Heart left ventricle (tissue), 16 donors: Measurements from ENCODE around the gene OTUD4. TPM values are rescaled to one million over a fixed set of nuclear protein-coding genes. Genes with fewer than 3 reads are reported as not detected.

ENCODE experiments used
- ATAC-seq, 4 donors: fragments of 200-7000 bp; cut with Tn5 transposase; one replicate each; pipeline ENCODE4 v1.9.1; 2020 to 2022; ENCODE audit warnings: moderate library complexity in 4 of 4, mild to moderate bottlenecking in 3 of 4, moderate number of reproducible peaks in 1 of 4
- DNase-seq, 5 donors: peaks; one replicate each; pipeline ENCODE4 v3.0.0-alpha.2; 2020
- H3K27ac ChIP-seq, 12 donors: fragments of 200-600 bp; sonication (generic) in 4 of 12; one replicate each; pipeline versions ENCODE4 v1.5.0 to v1.8.0; 2016 to 2022; ENCODE audit warnings: mild to moderate bottlenecking in 2 of 12
- H3K27me3 ChIP-seq, 9 donors: fragments of 200-600 bp; sonication (generic) in 2 of 9; one replicate each; pipeline versions ENCODE4 v1.5.1 to v1.8.0; 2016 to 2022; ENCODE audit warnings: mild to moderate bottlenecking in 3 of 9
- H3K36me3 ChIP-seq, 9 donors: fragments of 200-600 bp; sonication (generic) in 2 of 9; one replicate each; pipeline versions ENCODE4 v1.5.0 to v1.8.0; 2018 to 2022; ENCODE audit warnings: mild to moderate bottlenecking in 2 of 9
- H3K4me1 ChIP-seq, 12 donors: fragments of 200-600 bp; sonication (generic) in 4 of 12; one replicate each; pipeline versions ENCODE4 v1.5.0 to v1.8.0; 2016 to 2022; ENCODE audit warnings: mild to moderate bottlenecking in 3 of 12
- H3K4me3 ChIP-seq, 12 donors: fragments of 200-600 bp; sonication (generic) in 4 of 12; one replicate each; pipeline versions ENCODE4 v1.5.0 to v1.8.0; 2017 to 2022; ENCODE audit warnings: mild to moderate bottlenecking in 9 of 12, moderate library complexity in 4 of 12
- H3K9me3 ChIP-seq, 12 donors: fragments of 200-600 bp; sonication (generic) in 4 of 12; one replicate each; pipeline versions ENCODE4 v1.5.0 to v1.8.0; 2016 to 2022; ENCODE audit warnings: mild to moderate bottlenecking in 1 of 12
- CTCF ChIP-seq, 12 donors: fragments of 200-600 bp; sonication (generic) in 4 of 12; IDR thresholded peaks; one replicate each; pipeline versions ENCODE4 v1.5.0 to v1.8.0; 2018 to 2022; ENCODE audit warnings: antibody characterized with exemption in 12 of 12, mild to moderate bottlenecking in 5 of 12
- POLR2A ChIP-seq, 2 donors: fragments of 450-650 bp; IDR thresholded peaks; one replicate each; pipeline ENCODE4 v1.6.1; 2017; ENCODE audit warnings: antibody characterized with exemption in 2 of 2, mild to moderate bottlenecking in 2 of 2, moderate library complexity in 2 of 2
- WGBS, 4 donors: extraction: QIAGEN DNeasy Blood & Tissue Kit in 2 of 4; methylation state at CpG; one replicate each; pipeline versions ENCODE4 v1.1.5 to v1.1.7; 2013 to 2018; 5-methylcytosine and 5-hydroxymethylcytosine counted together
- intact Hi-C, 10 donors: fragments of 100-400 bp; cut with DNase I; formaldehyde crosslinking; loops; one replicate each; pipeline versions ENCODE4 v1.11.1 to v1.14.2; 2022
- polyA plus RNA-seq, 2 donors: library from polyadenylated mRNA; stranded (reverse); fragments of 200-250 nt; gene quantifications; one replicate each; pipeline ENCODE4 v1.2.3, GENCODE V29; 2013
- total RNA-seq, 9 donors: library from RNA; depleted of rRNA in 2 of 9; stranded (reverse); fragments of >200 nt in 2 of 9; fragmentation: NEBNext Ultra II Directional in 3 of 9; extraction: Animal tissue kit (Norgen Biotek cat#: 25700) in 3 of 9; gene quantifications; one replicate each; pipeline versions ENCODE4 v1.1.0 to v1.2.4, GENCODE V29; 2016 to 2023
- donor health status: ischemic (EF 13 %, LVEDD 7.1; RV severe dilation, severe dysfunction).
- donor health status: healthy with polysubstance abuse.
- donor health status: DM: no; HTN: yes; CAD: no.
- donor health status: DM: no; HTN: no; CAD: no.
- donor health status: ischemic (EF 25% LVEDD 6.9; RV normal size, moderate dysfunction).
- donor health status: ischemic (EF 25% LVEDD 5.7; RV mildly dilated, moderate dysfunction).
- donor health status: healthy.
- donor health status: DM: yes; HTN: yes; CAD: no.
- donor health status: ischemic (EF 35%, LVEDD 5.7; RV mildly dilated, moderate dysfunction).
- donor health status: nonischemic (EF 11% LVEDD 7.7; RV severe dilation, severe dysfunction).
- donor health status: DM: yes; HTN: yes; CAD: no.
- donor health status: PGD.
- donor health status: ischemic (EF 29% LVEDD 5.4; RV normal size, mild dysfunction).
- donor health status: nonischemic (EF 23%, LVEDD 6.1; RV moderate dilation, normal function).

Gene OTUD4
- total and polyA plus RNA-seq, 11 donors = 7.7 to 42.1 (median 28.4) TPM

- DNase-seq = no peak
- intact Hi-C loops = loop anchor here in 3 of 10 donors (5.0 to 10.0 kb wide), 2 partner anchors 515 to 923 kb away; no protein-coding TSS in a partner anchor
- peak in 1 of 12 donors; percentile 23 for TF ChIP-seq CTCF (IDR thresholded peaks at IDR 0.05)
- no peak for TF ChIP-seq POLR2A (IDR thresholded peaks at IDR 0.05)
- no peaks in the 10 kb centered on the region for H3K27me3 ChIP-seq
- ATAC-seq = no peak
- H3K4me1 ChIP-seq = peaks cover 3 to 48% (median 33%) of the 10 kb centered on the region in 12 donors
- H3K36me3 ChIP-seq = peaks cover 0 to 36% (median 33%) of the 10 kb centered on the region in 9 donors
- peak overlapping the region; percentile 58 to 82 (median 70) for H3K4me3 ChIP-seq
- 7 to 11% (median 9%) methylated on average over 10 of the region's 10 CpGs for WGBS, 4 donors
- H3K27ac ChIP-seq = peak overlapping the region; percentile 73 to 95 (median 91)
- H3K9me3 ChIP-seq = peaks cover 0 to 14% (median 2%) of the 10 kb centered on the region in 12 donors
These were observed 83.0 kb downstream of the OTUD4 start for GRCh38 chr4:145097331-145097820.

- ATAC-seq = no peak
These were observed 86.8 kb downstream of the OTUD4 start for GRCh38 chr4:145093638-145094037.

GRCh38 chr4:145090380-145090779, 90.0 kb downstream of the OTUD4 start:
- intact Hi-C loops = loop anchor here in 2 of 10 donors (10.0 kb wide), 1 partner anchor 916 kb away; no protein-coding TSS in a partner anchor
- peak overlapping the region in 1 of 12 donors; percentile 54 for H3K27ac ChIP-seq
- H3K27me3 ChIP-seq = no peaks in the 10 kb centered on the region
- H3K4me1 ChIP-seq = peaks cover 0 to 21% (median 0%) of the 10 kb centered on the region in 12 donors
- DNase-seq (no peak), ATAC-seq (no peak)
- 88 to 95% (median 91%) methylated on average over 1 of the region's 1 CpG for WGBS, 4 donors
- TF ChIP-seq CTCF (IDR thresholded peaks at IDR 0.05) = no peak
- TF ChIP-seq POLR2A (IDR thresholded peaks at IDR 0.05) = no peak
- H3K9me3 ChIP-seq = peaks cover 0 to 14% (median 2%) of the 10 kb centered on the region in 12 donors
- peaks cover 0 to 94% (median 69%) of the 10 kb centered on the region in 9 donors for H3K36me3 ChIP-seq
- no peak overlapping the region for H3K4me3 ChIP-seq

More at GRCh38 chr4:145093638-145094037, 86.8 kb downstream of the OTUD4 start:
- Histone ChIP-seq H3K4me1 (peaks cover 0 to 22% (median 10%) of the 10 kb centered on the region in 12 donors), H3K27me3 (no peaks in the 10 kb centered on the region), H3K27ac (no peak overlapping the region), H3K4me3 (no peak overlapping the region), H3K36me3 (peaks cover 0 to 73% (median 66%) of the 10 kb centered on the region in 9 donors), H3K9me3 (peaks cover 0 to 14% (median 2%) of the 10 kb centered on the region in 12 donors)
- intact Hi-C loops = loop anchor here in 2 of 10 donors (10.0 kb wide), 1 partner anchor 919 kb away; no protein-coding TSS in a partner anchor
- DNase-seq = no peak
- WGBS, 4 donors = 94 to 100% (median 98%) methylated on average over 2 of the region's 2 CpGs
- TF ChIP-seq POLR2A (IDR thresholded peaks at IDR 0.05) (no peak), CTCF (IDR thresholded peaks at IDR 0.05) (no peak)

- H3K4me1 ChIP-seq = peaks cover 0 to 16% (median 0%) of the 10 kb centered on the region in 12 donors
- H3K27ac ChIP-seq = no peak overlapping the region
- ATAC-seq = no peak
- DNase-seq = no peak
- no peaks in the 10 kb centered on the region for H3K9me3 ChIP-seq
- intact Hi-C loops = no loop called here
- H3K27me3 ChIP-seq = no peaks in the 10 kb centered on the region
- WGBS, 4 donors = 91 to 97% (median 94%) methylated on average over 1 of the region's 1 CpG
- no peak overlapping the region for H3K4me3 ChIP-seq
- peaks cover 0 to 76% (median 33%) of the 10 kb centered on the region in 9 donors for H3K36me3 ChIP-seq
- TF ChIP-seq POLR2A (IDR thresholded peaks at IDR 0.05) (no peak), CTCF (IDR thresholded peaks at IDR 0.05) (no peak)
These were observed 96.3 kb downstream of the OTUD4 start for GRCh38 chr4:145083891-145084605.
